Endodermal cell (in vitro differentiated cells): ENCODE results near the gene VANGL1. TPM values are rescaled to one million over a fixed set of nuclear protein-coding genes. Genes with fewer than 3 reads are reported as not detected.

Source experiments
- DNase-seq: peaks from one replicate; pipeline ENCODE4 v3.0.0-alpha.2; 2017
- H3K27ac ChIP-seq: 2 replicates; pipeline ENCODE4 v1.5.1; 2013; ENCODE audit warnings: mild to moderate bottlenecking, low read depth, low read length, moderate library complexity
- H3K27me3 ChIP-seq: 2 replicates; pipeline ENCODE4 v1.6.1; 2013; ENCODE audit warnings: mild to moderate bottlenecking, low read length, moderate library complexity; ENCODE audit not compliant: insufficient read depth, control insufficient read depth, poor library complexity, severe bottlenecking
- H3K36me3 ChIP-seq: 2 replicates; pipeline ENCODE4 v1.7.0; 2013; ENCODE audit warnings: mild to moderate bottlenecking, low read length, moderate library complexity; ENCODE audit not compliant: control insufficient read depth, insufficient read depth
- H3K4me1 ChIP-seq: one replicate; pipeline ENCODE4 v1.7.0; 2013; ENCODE audit warnings: low read length; ENCODE audit not compliant: control insufficient read depth, insufficient read depth
- H3K4me3 ChIP-seq: 2 replicates; pipeline ENCODE4 v1.5.1; 2013; ENCODE audit warnings: mild to moderate bottlenecking, low read length, moderate library complexity
- H3K9ac ChIP-seq: 2 replicates; pipeline ENCODE4 v1.6.1; 2013; ENCODE audit warnings: mild to moderate bottlenecking, low read length, moderate library complexity; ENCODE audit not compliant: poor library complexity, severe bottlenecking; ENCODE audit errors: extremely low read depth
- H3K9me3 ChIP-seq: 2 replicates; pipeline ENCODE4 v1.6.1; 2013; ENCODE audit warnings: mild to moderate bottlenecking, low read length, moderate library complexity; ENCODE audit not compliant: control insufficient read depth
- H3K27ac Mint-ChIP-seq: 2 replicates; pipeline ENCODE4 v1.8.0; 2020; ENCODE audit warnings: mixed read lengths
- H3K27me3 Mint-ChIP-seq: 2 replicates; pipeline ENCODE4 v1.8.0; 2021; ENCODE audit warnings: mild to moderate bottlenecking, mixed read lengths; ENCODE audit not compliant: insufficient read depth
- H3K36me3 Mint-ChIP-seq: 2 replicates; pipeline ENCODE4 v1.8.0; 2020; ENCODE audit warnings: low read depth, mixed read lengths
- H3K4me1 Mint-ChIP-seq: 2 replicates; pipeline ENCODE4 v1.8.0; 2020; ENCODE audit warnings: mixed read lengths
- H3K4me3 Mint-ChIP-seq: 2 replicates; pipeline ENCODE4 v1.8.0; 2020; ENCODE audit warnings: mild to moderate bottlenecking, moderate library complexity, mixed read lengths
- H3K9me3 Mint-ChIP-seq: 2 replicates; pipeline ENCODE4 v1.8.0; 2020; ENCODE audit warnings: mild to moderate bottlenecking, mixed read lengths
- CTCF ChIP-seq: fragments of 200-600 bp; sonication (generic); conservative IDR thresholded peaks from 2 replicates; pipeline ENCODE4 v1.5.0; 2021; ENCODE audit warnings: antibody characterized with exemption, mild to moderate bottlenecking
- WGBS, 2 experiments: methylation state at CpG; one replicate each; pipeline versions ENCODE4 v1.1.5 to v1.1.7; 2013; ENCODE audit warnings: missing lambda C conversion rate in 2 of 2, mixed read lengths in 1 of 2; ENCODE audit not compliant: insufficient coverage in 1 of 2, insufficient read length in 1 of 2; 5-methylcytosine and 5-hydroxymethylcytosine counted together
- total RNA-seq, 2 donors: library from RNA; stranded (reverse); fragmentation: NEBNext Ultra II Directional in 1 of 2; extraction: Animal tissue kit (Norgen Biotek cat#: 25700) in 1 of 2; gene quantifications; 2 replicates in 1 of 2; 3 replicates in 1 of 2; pipeline ENCODE4 v1.2.1, GENCODE V29; 2021

Gene VANGL1
- total RNA-seq, 2 donors from 2014 or later: 47.2 to 66.4 TPM

- H3K9ac ChIP-seq: peak overlapping the region; percentile 50
- peak; percentile 43 for DNase-seq
- H3K4me3 ChIP-seq: peak overlapping the region; percentile 57
- H3K36me3 ChIP-seq: peaks cover 35% of the 10 kb centered on the region
- no peak overlapping the region for H3K4me3 Mint-ChIP-seq
- no peak overlapping the region for H3K27ac Mint-ChIP-seq
- H3K27ac ChIP-seq: no peak overlapping the region
- no peaks in the 10 kb centered on the region for H3K9me3 ChIP-seq
- TF ChIP-seq CTCF: no peak
- H3K9me3 Mint-ChIP-seq: no peaks in the 10 kb centered on the region
- H3K4me1 ChIP-seq: peaks cover 32% of the 10 kb centered on the region
- H3K27me3 Mint-ChIP-seq: no peaks in the 10 kb centered on the region
- 87 to 91% methylated on average over 3 of the region's 3 CpGs for WGBS, 2 experiments
- peaks cover 39% of the 10 kb centered on the region for H3K4me1 Mint-ChIP-seq
- H3K27me3 ChIP-seq: no peaks in the 10 kb centered on the region
- H3K36me3 Mint-ChIP-seq: peaks cover 28% of the 10 kb centered on the region
Measured at GRCh38 chr1:115647919-115648650, 6.3 kb downstream of the VANGL1 start.

GRCh38 chr1:115648717-115649691, 7.2 kb downstream of the VANGL1 start:
- Histone ChIP-seq H3K4me3 (peak overlapping the region; percentile 57), H3K9ac (peak overlapping the region; percentile 50), H3K4me1 (peaks cover 32% of the 10 kb centered on the region), H3K9me3 (no peaks in the 10 kb centered on the region), H3K27me3 (no peaks in the 10 kb centered on the region), H3K36me3 (peaks cover 44% of the 10 kb centered on the region), H3K27ac (peak overlapping the region; percentile 5)
- H3K36me3 Mint-ChIP-seq: peaks cover 36% of the 10 kb centered on the region
- no peaks in the 10 kb centered on the region for H3K9me3 Mint-ChIP-seq
- WGBS, 2 experiments: 19 to 27% methylated on average over 8 to 13 of the region's 13 CpGs
- peaks cover 41% of the 10 kb centered on the region for H3K4me1 Mint-ChIP-seq
- no peak overlapping the region for H3K27ac Mint-ChIP-seq
- DNase-seq: peak; percentile 80
- H3K4me3 Mint-ChIP-seq: no peak overlapping the region
- no peak for TF ChIP-seq CTCF
- no peaks in the 10 kb centered on the region for H3K27me3 Mint-ChIP-seq

GRCh38 chr1:115649964-115650363, 8.2 kb downstream of the VANGL1 start:
- peaks cover 33% of the 10 kb centered on the region for H3K4me1 ChIP-seq
- Mint-ChIP-seq H3K27ac (no peak overlapping the region), H3K36me3 (peaks cover 38% of the 10 kb centered on the region), H3K4me1 (peaks cover 39% of the 10 kb centered on the region), H3K9me3 (no peaks in the 10 kb centered on the region), H3K4me3 (no peak overlapping the region), H3K27me3 (no peaks in the 10 kb centered on the region)
- H3K4me3 ChIP-seq: peak overlapping the region; percentile 67
- 0% methylated on average over 3 of the region's 3 CpGs; no CpG with 5 or more reads in 1 of the 2 experiments for WGBS, 2 experiments
- no peak for TF ChIP-seq CTCF
- H3K9me3 ChIP-seq: no peaks in the 10 kb centered on the region
- H3K27ac ChIP-seq: peak overlapping the region; percentile 52
- no peaks in the 10 kb centered on the region for H3K27me3 ChIP-seq
- peaks cover 43% of the 10 kb centered on the region for H3K36me3 ChIP-seq
- DNase-seq: peak; percentile 93
- H3K9ac ChIP-seq: peak overlapping the region; percentile 56
